Kidney epithelial cell (primary cell): ENCODE data around the gene MAML2. TPM values are rescaled to one million over a fixed set of nuclear protein-coding genes. Genes with fewer than 3 reads are reported as not detected.

Source experiments
- DNase-seq: peaks from one replicate; pipeline ENCODE4 v3.0.0-alpha.2; 2010; ENCODE audit warnings: low read depth
- H3K27me3 ChIP-seq: 2 replicates; pipeline ENCODE4 v1.6.0; 2011; ENCODE audit warnings: low read length; ENCODE audit not compliant: control insufficient read depth, insufficient read depth
- H3K36me3 ChIP-seq: 2 replicates; pipeline ENCODE4 v1.5.1; 2011; ENCODE audit warnings: low read length; ENCODE audit not compliant: control insufficient read depth, insufficient read depth
- H3K4me3 ChIP-seq: 2 replicates; pipeline ENCODE4 v1.5.1; 2011; ENCODE audit warnings: low read depth, mild to moderate bottlenecking, control low read depth, low read length
- CTCF ChIP-seq: IDR thresholded peaks from 2 replicates; pipeline ENCODE4 v1.5.1; 2011; ENCODE audit warnings: mild to moderate bottlenecking, moderate library complexity, low read length, control low read depth, inconsistent platforms; ENCODE audit not compliant: insufficient read depth, poor library complexity, severe bottlenecking
- total RNA-seq: library from RNA; depleted of rRNA; stranded (reverse); fragments of >200 nt; gene quantifications from 2 replicates; pipeline ENCODE4 v1.2.3, GENCODE V29; 2015

Gene MAML2
- total RNA-seq, 1 donor from 2014 or later, result 12.3 TPM

GRCh38 chr11:96230686-96231085 is 112.3 kb downstream of the MAML2 start:
- no peak for DNase-seq
- H3K4me3 ChIP-seq, result no peak overlapping the region
- no peaks in the 10 kb centered on the region for H3K36me3 ChIP-seq
- TF ChIP-seq CTCF, result no peak
- no peaks in the 10 kb centered on the region for H3K27me3 ChIP-seq

GRCh38 chr11:96229354-96229977 is 113.5 kb downstream of the MAML2 start:
- Histone ChIP-seq H3K27me3 (no peaks in the 10 kb centered on the region), H3K4me3 (no peak overlapping the region), H3K36me3 (no peaks in the 10 kb centered on the region)
- no peak for TF ChIP-seq CTCF
- no peak for DNase-seq

GRCh38 chr11:96228910-96229309 is 114.1 kb downstream of the MAML2 start:
- Histone ChIP-seq H3K4me3 (no peak overlapping the region), H3K27me3 (no peaks in the 10 kb centered on the region), H3K36me3 (no peaks in the 10 kb centered on the region)
- DNase-seq, result no peak
- no peak for TF ChIP-seq CTCF

GRCh38 chr11:96228473-96228891 is 114.5 kb downstream of the MAML2 start:
- peak; percentile 82 for DNase-seq
- H3K36me3 ChIP-seq, result no peaks in the 10 kb centered on the region
- H3K27me3 ChIP-seq, result no peaks in the 10 kb centered on the region
- TF ChIP-seq CTCF, result no peak
- no peak overlapping the region for H3K4me3 ChIP-seq

GRCh38 chr11:96227244-96227643 is 115.8 kb downstream of the MAML2 start:
- TF ChIP-seq CTCF, result no peak
- H3K4me3 ChIP-seq, result no peak overlapping the region
- no peaks in the 10 kb centered on the region for H3K36me3 ChIP-seq
- no peak for DNase-seq
- no peaks in the 10 kb centered on the region for H3K27me3 ChIP-seq

- DNase-seq, result no peak
- H3K4me3 ChIP-seq, result no peak overlapping the region
- no peak for TF ChIP-seq CTCF
- no peaks in the 10 kb centered on the region for H3K27me3 ChIP-seq
- H3K36me3 ChIP-seq, result no peaks in the 10 kb centered on the region
Measured at GRCh38 chr11:96223083-96223482, 119.9 kb downstream of the MAML2 start.
